Neural cell (in vitro differentiated cells): ENCODE data around the gene PICALM. TPM values are rescaled to one million over a fixed set of nuclear protein-coding genes. Genes with fewer than 3 reads are reported as not detected.

Experiments used
- H2AFZ ChIP-seq: fragments of 200-600, 300-800 bp; sonication (generic), shearing (Covaris generic); 2 replicates; pipeline ENCODE4 v1.6.0; 2014; ENCODE audit warnings: low read depth, mild to moderate bottlenecking, antibody characterized with exemption, low read length, moderate library complexity
- H3F3A ChIP-seq: fragments of 200-600 bp; shearing (Covaris generic); 2 replicates; pipeline ENCODE4 v1.6.1; 2016; ENCODE audit warnings: mild to moderate bottlenecking, moderate library complexity, mixed read lengths, antibody characterized with exemption, low read length; ENCODE audit not compliant: insufficient read depth, poor library complexity, severe bottlenecking
- H3K27ac ChIP-seq: fragments of 200-600, 300-800 bp; sonication (generic), shearing (Covaris generic); 2 replicates; pipeline ENCODE4 v1.5.1; 2014; ENCODE audit warnings: mild to moderate bottlenecking, low read length, moderate library complexity
- H3K27me3 ChIP-seq: fragments of 300-800, 200-600 bp; sonication (generic), shearing (Covaris generic); 2 replicates; pipeline ENCODE4 v1.6.0; 2014; ENCODE audit warnings: mild to moderate bottlenecking, low read depth, low read length, moderate library complexity; ENCODE audit not compliant: insufficient read depth
- H3K36me3 ChIP-seq: fragments of 300-800, 200-600 bp; sonication (generic), shearing (Covaris generic); 2 replicates; pipeline ENCODE4 v1.5.1; 2014; ENCODE audit warnings: mild to moderate bottlenecking, antibody characterized with exemption, low read length, moderate library complexity; ENCODE audit not compliant: insufficient read depth
- H3K4me2 ChIP-seq: fragments of 300-800, 200-600 bp; sonication (generic), shearing (Covaris generic); 2 replicates; pipeline ENCODE4 v1.6.0; 2014; ENCODE audit warnings: mild to moderate bottlenecking, low read length
- H3K4me3 ChIP-seq: fragments of 300-800, 200-600 bp; sonication (generic), shearing (Covaris generic); 2 replicates; pipeline ENCODE4 v1.5.1; 2014; ENCODE audit warnings: mild to moderate bottlenecking, low read length, moderate library complexity
- H3K79me2 ChIP-seq: fragments of 200-600 bp; shearing (Covaris generic); replicated peaks from 2 replicates; pipeline ENCODE4 v1.6.0; 2014; ENCODE audit warnings: mild to moderate bottlenecking, low read length, moderate library complexity; ENCODE audit not compliant: insufficient read depth
- H3K9ac ChIP-seq: fragments of 300-800, 200-600 bp; sonication (generic), shearing (Covaris generic); 2 replicates; pipeline ENCODE4 v1.6.1; 2016; ENCODE audit warnings: mild to moderate bottlenecking, low read length, mixed read lengths
- H3K9me2 ChIP-seq: fragments of 200-600 bp; shearing (Covaris generic); 2 replicates; pipeline ENCODE4 v1.6.1; 2016; ENCODE audit warnings: mild to moderate bottlenecking, low read length, mixed read lengths; ENCODE audit not compliant: insufficient read depth
- H3K9me3 ChIP-seq: fragments of 200-600, 300-800 bp; sonication (generic), shearing (Covaris generic); 2 replicates; pipeline ENCODE4 v1.6.1; 2016; ENCODE audit warnings: mild to moderate bottlenecking, mixed run types, low read length, moderate library complexity, mixed read lengths
- H4K20me1 ChIP-seq: fragments of 200-600 bp; shearing (Covaris generic); 2 replicates; pipeline ENCODE4 v1.6.1; 2016; ENCODE audit warnings: mild to moderate bottlenecking, mixed run types; ENCODE audit not compliant: insufficient read depth
- EP300 ChIP-seq: fragments of 450-650 bp; conservative IDR thresholded peaks from 2 replicates; pipeline ENCODE4 v1.6.1; 2014; ENCODE audit warnings: antibody characterized with exemption, mild to moderate bottlenecking, moderate library complexity; ENCODE audit not compliant: poor library complexity, severe bottlenecking
- EZH2 ChIP-seq: fragments of 200-600, 300-800 bp; shearing (Covaris generic), sonication (generic); IDR thresholded peaks from 2 replicates; pipeline ENCODE4 v1.6.1; 2014; ENCODE audit warnings: antibody characterized with exemption, low read length, borderline replicate concordance, mild to moderate bottlenecking; ENCODE audit not compliant: insufficient read depth, poor library complexity, severe bottlenecking
- MXI1 ChIP-seq: fragments of 450-650 bp; conservative IDR thresholded peaks from 2 replicates; pipeline ENCODE4 v1.6.1; 2014; ENCODE audit warnings: antibody characterized with exemption, mild to moderate bottlenecking; ENCODE audit not compliant: poor library complexity, severe bottlenecking
- POLR2AphosphoS5 ChIP-seq: IDR thresholded peaks from 2 replicates; pipeline ENCODE4 v1.6.1; 2012
- RAD21 ChIP-seq: fragments of 450-650 bp; conservative IDR thresholded peaks from 2 replicates; pipeline ENCODE4 v1.6.1; 2014; ENCODE audit warnings: antibody characterized with exemption, mild to moderate bottlenecking, moderate library complexity
- SMC3 ChIP-seq: fragments of 450-650 bp; conservative IDR thresholded peaks from 2 replicates; pipeline ENCODE4 v1.6.1; 2014; ENCODE audit warnings: antibody characterized with exemption, mild to moderate bottlenecking, moderate library complexity; ENCODE audit not compliant: poor library complexity
- TAF1 ChIP-seq: IDR thresholded peaks from 2 replicates; pipeline ENCODE4 v1.6.1; 2012; ENCODE audit warnings: low read depth
- polyA plus RNA-seq: library from polyadenylated mRNA; depleted of rRNA; stranded (reverse); fragments of >200 nt; gene quantifications from 2 replicates; pipeline ENCODE4 v1.2.3, GENCODE V29; 2014
- TF ChIP-seq, protein P1 (sequence below): fragments of 450-650 bp; IDR thresholded peaks from 2 replicates; pipeline ENCODE4 v1.5.1; 2014; ENCODE audit warnings: antibody characterized with exemption, mild to moderate bottlenecking, moderate library complexity; ENCODE audit not compliant: poor library complexity, severe bottlenecking
- TF ChIP-seq, protein P2 (sequence below): IDR thresholded peaks from 2 replicates; pipeline ENCODE4 v1.6.1; 2012; ENCODE audit warnings: borderline replicate concordance

Gene PICALM
- polyA plus RNA-seq, 1 donor from 2014 or later: 161 TPM

DNA sequence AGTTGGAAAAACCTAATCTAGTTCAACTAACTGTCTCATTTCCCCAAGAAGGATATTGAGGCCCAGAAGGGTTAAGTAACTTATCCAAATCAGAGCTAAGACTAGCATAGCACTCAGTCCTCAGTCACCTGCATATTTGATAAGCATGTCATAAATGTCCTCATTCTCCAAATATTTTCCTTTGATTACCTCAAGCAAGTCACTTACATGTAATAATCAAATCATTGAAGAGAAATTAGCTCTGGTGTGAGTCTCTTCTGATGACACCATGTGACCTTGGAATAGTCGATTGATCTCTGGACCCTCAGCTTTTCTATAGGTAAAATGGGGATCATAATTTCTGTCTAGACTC is 48.8 kb upstream of the PICALM start:
- Histone ChIP-seq H4K20me1 (no peaks in the 10 kb centered on the region), H3K79me2 (no peaks in the 10 kb centered on the region), H2AFZ (no peak overlapping the region), H3K9me2 (no peaks in the 10 kb centered on the region), H3K36me3 (no peaks in the 10 kb centered on the region), H3K4me2 (no peak overlapping the region), H3F3A (no peaks in the 10 kb centered on the region), H3K9me3 (no peaks in the 10 kb centered on the region), H3K27ac (no peak overlapping the region), H3K27me3 (no peaks in the 10 kb centered on the region), H3K4me3 (no peak overlapping the region), H3K9ac (no peak overlapping the region)
- TF ChIP-seq TAF1 (no peak), SMC3 (no peak), EZH2 (no peak), EP300 (no peak), POLR2AphosphoS5 (no peak), MXI1 (no peak)
- TF ChIP-seq, protein P1, sequence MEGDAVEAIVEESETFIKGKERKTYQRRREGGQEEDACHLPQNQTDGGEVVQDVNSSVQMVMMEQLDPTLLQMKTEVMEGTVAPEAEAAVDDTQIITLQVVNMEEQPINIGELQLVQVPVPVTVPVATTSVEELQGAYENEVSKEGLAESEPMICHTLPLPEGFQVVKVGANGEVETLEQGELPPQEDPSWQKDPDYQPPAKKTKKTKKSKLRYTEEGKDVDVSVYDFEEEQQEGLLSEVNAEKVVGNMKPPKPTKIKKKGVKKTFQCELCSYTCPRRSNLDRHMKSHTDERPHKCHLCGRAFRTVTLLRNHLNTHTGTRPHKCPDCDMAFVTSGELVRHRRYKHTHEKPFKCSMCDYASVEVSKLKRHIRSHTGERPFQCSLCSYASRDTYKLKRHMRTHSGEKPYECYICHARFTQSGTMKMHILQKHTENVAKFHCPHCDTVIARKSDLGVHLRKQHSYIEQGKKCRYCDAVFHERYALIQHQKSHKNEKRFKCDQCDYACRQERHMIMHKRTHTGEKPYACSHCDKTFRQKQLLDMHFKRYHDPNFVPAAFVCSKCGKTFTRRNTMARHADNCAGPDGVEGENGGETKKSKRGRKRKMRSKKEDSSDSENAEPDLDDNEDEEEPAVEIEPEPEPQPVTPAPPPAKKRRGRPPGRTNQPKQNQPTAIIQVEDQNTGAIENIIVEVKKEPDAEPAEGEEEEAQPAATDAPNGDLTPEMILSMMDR: no peak

DNA sequence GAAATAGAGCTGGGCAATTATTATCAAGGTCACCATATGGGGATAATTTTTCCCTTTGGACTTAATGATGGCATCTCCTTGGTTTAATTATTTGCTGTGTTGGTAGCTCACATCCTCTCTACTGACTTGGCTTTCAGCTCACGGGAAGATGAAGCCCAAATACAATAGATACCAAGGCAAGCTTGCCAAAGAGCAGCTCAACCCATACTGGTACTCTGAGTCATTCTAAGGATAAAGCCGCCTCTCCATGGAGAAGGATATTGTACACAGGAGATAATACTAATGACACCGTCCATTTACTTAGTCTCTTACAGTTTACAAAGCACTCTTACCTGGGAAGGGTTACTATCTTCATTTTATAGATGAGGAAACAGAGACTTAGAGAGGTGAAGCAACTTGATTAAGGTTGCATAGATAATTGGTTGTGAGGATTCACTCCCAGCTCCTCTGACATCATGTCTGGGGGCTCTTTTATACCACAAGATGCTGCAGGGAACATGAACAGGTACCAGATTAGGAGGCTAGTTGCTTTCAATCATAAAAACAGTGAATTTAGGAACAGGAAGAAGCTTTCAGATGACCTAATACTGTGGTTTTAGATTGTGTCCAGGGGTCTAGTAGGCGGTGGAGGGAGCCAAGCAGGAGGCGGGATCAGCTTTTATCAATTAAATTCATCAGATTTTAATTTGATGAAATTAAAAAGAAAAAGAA is 48.3 kb upstream of the PICALM start:
- Histone ChIP-seq H3K27me3 (no peaks in the 10 kb centered on the region), H4K20me1 (no peaks in the 10 kb centered on the region), H3K27ac (no peak overlapping the region), H3K36me3 (no peaks in the 10 kb centered on the region), H3K9ac (no peak overlapping the region), H3K4me2 (no peak overlapping the region), H3K4me3 (no peak overlapping the region), H3K9me3 (no peaks in the 10 kb centered on the region), H2AFZ (no peak overlapping the region), H3K9me2 (no peaks in the 10 kb centered on the region), H3F3A (no peaks in the 10 kb centered on the region), H3K79me2 (no peaks in the 10 kb centered on the region)
- TF ChIP-seq EP300: no peak
- TF ChIP-seq EZH2: no peak
- no peak for TF ChIP-seq RAD21
- TF ChIP-seq TAF1: no peak
- TF ChIP-seq SMC3: no peak
- TF ChIP-seq, protein P1: no peak
- no peak for TF ChIP-seq POLR2AphosphoS5
- TF ChIP-seq, protein P2, sequence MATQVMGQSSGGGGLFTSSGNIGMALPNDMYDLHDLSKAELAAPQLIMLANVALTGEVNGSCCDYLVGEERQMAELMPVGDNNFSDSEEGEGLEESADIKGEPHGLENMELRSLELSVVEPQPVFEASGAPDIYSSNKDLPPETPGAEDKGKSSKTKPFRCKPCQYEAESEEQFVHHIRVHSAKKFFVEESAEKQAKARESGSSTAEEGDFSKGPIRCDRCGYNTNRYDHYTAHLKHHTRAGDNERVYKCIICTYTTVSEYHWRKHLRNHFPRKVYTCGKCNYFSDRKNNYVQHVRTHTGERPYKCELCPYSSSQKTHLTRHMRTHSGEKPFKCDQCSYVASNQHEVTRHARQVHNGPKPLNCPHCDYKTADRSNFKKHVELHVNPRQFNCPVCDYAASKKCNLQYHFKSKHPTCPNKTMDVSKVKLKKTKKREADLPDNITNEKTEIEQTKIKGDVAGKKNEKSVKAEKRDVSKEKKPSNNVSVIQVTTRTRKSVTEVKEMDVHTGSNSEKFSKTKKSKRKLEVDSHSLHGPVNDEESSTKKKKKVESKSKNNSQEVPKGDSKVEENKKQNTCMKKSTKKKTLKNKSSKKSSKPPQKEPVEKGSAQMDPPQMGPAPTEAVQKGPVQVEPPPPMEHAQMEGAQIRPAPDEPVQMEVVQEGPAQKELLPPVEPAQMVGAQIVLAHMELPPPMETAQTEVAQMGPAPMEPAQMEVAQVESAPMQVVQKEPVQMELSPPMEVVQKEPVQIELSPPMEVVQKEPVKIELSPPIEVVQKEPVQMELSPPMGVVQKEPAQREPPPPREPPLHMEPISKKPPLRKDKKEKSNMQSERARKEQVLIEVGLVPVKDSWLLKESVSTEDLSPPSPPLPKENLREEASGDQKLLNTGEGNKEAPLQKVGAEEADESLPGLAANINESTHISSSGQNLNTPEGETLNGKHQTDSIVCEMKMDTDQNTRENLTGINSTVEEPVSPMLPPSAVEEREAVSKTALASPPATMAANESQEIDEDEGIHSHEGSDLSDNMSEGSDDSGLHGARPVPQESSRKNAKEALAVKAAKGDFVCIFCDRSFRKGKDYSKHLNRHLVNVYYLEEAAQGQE: no peak
- no peak for TF ChIP-seq MXI1
